DND-41 (cell line): ENCODE measurements around the gene MIDN.
A peak's percentile ranks its signal among the peaks of the same experiment; 100 is the strongest.

Experiments
- ATAC-seq: fragments of 200-7000 bp; cut with Tn5 transposase; 3 replicates; pipeline ENCODE4 v1.9.1; 2021; ENCODE audit warnings: low read depth; ENCODE audit not compliant: insufficient read depth
- DNase-seq: peaks from one replicate; pipeline ENCODE4 v3.0.0-alpha.2; 2020
- H2AFZ ChIP-seq: 2 replicates; pipeline ENCODE4 v1.6.0; 2012; ENCODE audit warnings: low read depth, low read length
- H3K27ac ChIP-seq: 2 replicates; pipeline ENCODE4 v1.5.1; 2012; ENCODE audit warnings: low read length, inconsistent platforms
- H3K27me3 ChIP-seq: fragments of 200-600 bp; sonication (generic); 2 replicates; pipeline ENCODE4 v1.6.0; 2012; ENCODE audit warnings: low read length, mild to moderate bottlenecking, inconsistent platforms; ENCODE audit not compliant: insufficient read depth, poor library complexity
- H3K36me3 ChIP-seq: 2 replicates; pipeline ENCODE4 v1.5.1; 2012; ENCODE audit warnings: low read length, inconsistent platforms; ENCODE audit not compliant: insufficient read depth
- H3K4me1 ChIP-seq: 2 replicates; pipeline ENCODE4 v1.5.1; 2012; ENCODE audit warnings: mild to moderate bottlenecking, low read length; ENCODE audit not compliant: insufficient read depth
- H3K4me2 ChIP-seq: 2 replicates; pipeline ENCODE4 v1.6.0; 2012; ENCODE audit warnings: mild to moderate bottlenecking, moderate library complexity, low read length, inconsistent platforms; ENCODE audit not compliant: insufficient read depth
- H3K4me3 ChIP-seq, 2 experiments: fragments of 200-600 bp in 1 of 2; shearing (Covaris generic) in 1 of 2; 2 replicates each; pipeline ENCODE4 v1.5.1; 2012 to 2016; ENCODE audit warnings: inconsistent platforms in 2 of 2, low read length in 2 of 2, mild to moderate bottlenecking in 2 of 2, low read depth in 1 of 2, moderate library complexity in 1 of 2
- H3K79me2 ChIP-seq: 2 replicates; pipeline ENCODE4 v1.6.0; 2012; ENCODE audit warnings: low read length, inconsistent platforms; ENCODE audit not compliant: insufficient read depth
- H3K9ac ChIP-seq: 2 replicates; pipeline ENCODE4 v1.6.0; 2012; ENCODE audit warnings: low read depth, mild to moderate bottlenecking, inconsistent platforms, low read length, moderate library complexity
- H3K9me3 ChIP-seq: 2 replicates; pipeline ENCODE4 v1.5.1; 2012; ENCODE audit warnings: low read length, moderate library complexity, mild to moderate bottlenecking, inconsistent platforms; ENCODE audit not compliant: insufficient read depth, severe bottlenecking
- H4K20me1 ChIP-seq: 2 replicates; pipeline ENCODE4 v1.6.0; 2012; ENCODE audit warnings: low read length; ENCODE audit not compliant: insufficient read depth
- EZH2 ChIP-seq: IDR thresholded peaks from 3 replicates; pipeline ENCODE4 v1.6.1; 2012; ENCODE audit warnings: borderline replicate concordance, low read depth, mild to moderate bottlenecking, moderate library complexity, low read length, inconsistent platforms; ENCODE audit not compliant: severe bottlenecking
- TF ChIP-seq, protein P1 (sequence below): IDR thresholded peaks from 2 replicates; pipeline ENCODE4 v1.5.1; 2012; ENCODE audit warnings: borderline replicate concordance, low read length, moderate library complexity, mild to moderate bottlenecking; ENCODE audit not compliant: poor library complexity, severe bottlenecking; ENCODE audit errors: extremely low read depth

The MIDN gene

DNA sequence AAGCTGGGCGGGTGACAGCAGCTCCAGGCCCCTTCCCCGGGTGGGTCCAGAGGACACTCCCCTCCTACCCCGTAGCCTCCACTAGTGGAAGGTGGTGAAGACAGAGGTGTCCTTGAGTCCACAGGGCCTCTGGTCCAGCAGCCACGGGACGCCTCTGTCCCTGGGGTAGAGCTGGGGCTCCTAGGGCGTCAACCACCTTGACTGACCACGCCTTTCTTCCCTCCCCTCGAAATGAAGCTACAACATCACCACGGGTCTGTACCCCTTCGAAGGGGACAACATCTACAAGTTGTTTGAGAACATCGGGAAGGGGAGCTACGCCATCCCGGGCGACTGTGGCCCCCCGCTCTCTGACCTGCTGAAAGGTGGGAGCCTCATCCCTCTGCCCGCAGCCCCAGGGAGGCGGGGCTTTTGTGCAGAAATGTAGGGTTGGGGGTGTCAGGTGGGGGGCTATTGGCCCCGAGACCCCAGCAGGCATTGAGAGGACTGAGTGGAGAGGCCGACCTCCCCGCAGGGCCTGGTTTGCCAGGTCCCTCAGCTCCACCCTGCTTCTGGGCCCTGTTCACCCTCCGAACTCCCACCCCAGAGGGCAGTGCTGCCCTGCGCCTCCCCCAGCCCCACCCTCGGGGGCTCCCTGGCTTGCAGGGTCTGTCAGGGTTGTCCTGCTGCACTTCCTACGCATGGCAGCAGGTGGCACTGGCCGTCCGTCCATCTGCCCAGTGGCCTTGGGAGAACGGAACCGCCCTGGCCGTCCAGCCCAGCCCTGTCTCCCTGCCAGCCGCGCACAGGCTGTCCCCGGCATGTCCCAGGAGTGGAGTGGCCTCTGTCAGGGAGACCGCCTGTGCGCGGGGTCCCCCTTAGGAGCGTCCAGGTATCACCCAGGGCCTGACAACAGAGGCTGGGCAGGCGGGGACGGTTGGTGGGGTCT lies 27.1 kb upstream of the MIDN start:
- Histone ChIP-seq H3K4me3 (no peak overlapping the region), H2AFZ (no peak overlapping the region), H3K36me3 (peaks cover 83% of the 10 kb centered on the region), H3K9me3 (no peaks in the 10 kb centered on the region), H4K20me1 (peaks cover 56% of the 10 kb centered on the region), H3K9ac (no peak overlapping the region), H3K4me2 (no peak overlapping the region), H3K4me1 (no peaks in the 10 kb centered on the region), H3K79me2 (peaks cover 37% of the 10 kb centered on the region), H3K27me3 (no peaks in the 10 kb centered on the region), H3K27ac (no peak overlapping the region)
- DNase-seq, result no peak
- ATAC-seq, result no peak
- TF ChIP-seq, protein P1, sequence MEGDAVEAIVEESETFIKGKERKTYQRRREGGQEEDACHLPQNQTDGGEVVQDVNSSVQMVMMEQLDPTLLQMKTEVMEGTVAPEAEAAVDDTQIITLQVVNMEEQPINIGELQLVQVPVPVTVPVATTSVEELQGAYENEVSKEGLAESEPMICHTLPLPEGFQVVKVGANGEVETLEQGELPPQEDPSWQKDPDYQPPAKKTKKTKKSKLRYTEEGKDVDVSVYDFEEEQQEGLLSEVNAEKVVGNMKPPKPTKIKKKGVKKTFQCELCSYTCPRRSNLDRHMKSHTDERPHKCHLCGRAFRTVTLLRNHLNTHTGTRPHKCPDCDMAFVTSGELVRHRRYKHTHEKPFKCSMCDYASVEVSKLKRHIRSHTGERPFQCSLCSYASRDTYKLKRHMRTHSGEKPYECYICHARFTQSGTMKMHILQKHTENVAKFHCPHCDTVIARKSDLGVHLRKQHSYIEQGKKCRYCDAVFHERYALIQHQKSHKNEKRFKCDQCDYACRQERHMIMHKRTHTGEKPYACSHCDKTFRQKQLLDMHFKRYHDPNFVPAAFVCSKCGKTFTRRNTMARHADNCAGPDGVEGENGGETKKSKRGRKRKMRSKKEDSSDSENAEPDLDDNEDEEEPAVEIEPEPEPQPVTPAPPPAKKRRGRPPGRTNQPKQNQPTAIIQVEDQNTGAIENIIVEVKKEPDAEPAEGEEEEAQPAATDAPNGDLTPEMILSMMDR, result peak; percentile 42
- no peak for TF ChIP-seq EZH2

DNA sequence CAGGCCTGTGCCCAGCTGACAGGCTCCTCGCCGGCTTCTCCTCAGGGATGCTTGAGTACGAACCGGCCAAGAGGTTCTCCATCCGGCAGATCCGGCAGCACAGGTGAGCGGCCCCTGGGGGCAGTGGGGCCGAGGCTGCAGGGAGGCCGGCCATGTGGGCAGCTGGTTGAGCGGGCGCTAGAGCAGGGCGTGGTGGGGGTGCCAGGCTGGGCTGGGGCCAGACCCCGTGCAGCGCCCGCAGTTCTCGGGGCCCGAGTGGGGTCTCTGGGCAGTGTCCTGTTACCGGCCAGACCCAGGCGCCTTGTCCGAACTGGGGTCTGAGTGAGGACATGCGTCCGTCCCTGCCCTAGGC lies 26.5 kb upstream of the MIDN start:
- Histone ChIP-seq H3K4me2 (no peak overlapping the region), H3K79me2 (peaks cover 31% of the 10 kb centered on the region), H3K27me3 (no peaks in the 10 kb centered on the region), H3K27ac (no peak overlapping the region), H3K4me1 (no peaks in the 10 kb centered on the region), H3K9me3 (no peaks in the 10 kb centered on the region), H3K4me3 (no peak overlapping the region), H3K9ac (no peak overlapping the region), H2AFZ (no peak overlapping the region), H3K36me3 (peaks cover 86% of the 10 kb centered on the region), H4K20me1 (peaks cover 54% of the 10 kb centered on the region)
- TF ChIP-seq, protein P1, result no peak
- no peak for TF ChIP-seq EZH2
- DNase-seq, result no peak
- no peak for ATAC-seq

DNA sequence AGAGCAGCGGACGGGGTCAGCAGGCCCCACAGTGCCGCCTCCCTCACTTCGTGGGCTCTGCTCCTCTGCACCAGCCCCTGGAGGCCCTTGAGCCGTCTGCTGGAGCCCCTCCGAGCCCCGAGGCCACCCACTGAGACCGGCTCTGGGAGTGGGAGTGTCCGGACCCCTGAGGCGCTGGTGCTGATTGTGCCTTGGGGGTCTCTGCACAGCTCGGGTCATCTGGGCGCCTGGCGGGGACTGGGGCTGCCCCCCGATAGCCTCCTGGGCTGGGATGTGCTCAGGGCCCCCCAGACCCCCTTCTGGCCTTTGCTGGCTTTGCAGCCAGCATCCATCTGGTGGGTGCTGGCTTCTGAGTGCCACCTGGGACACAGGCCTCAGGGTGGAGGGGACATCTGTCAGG lies 26.0 kb upstream of the MIDN start:
- no peak overlapping the region for H2AFZ ChIP-seq
- H3K4me3 ChIP-seq, result no peak overlapping the region
- H3K27ac ChIP-seq, result no peak overlapping the region
- H3K36me3 ChIP-seq, result peaks cover 87% of the 10 kb centered on the region
- H3K27me3 ChIP-seq, result no peaks in the 10 kb centered on the region
- TF ChIP-seq EZH2, result no peak
- TF ChIP-seq, protein P1, result peak; percentile 26
- no peak overlapping the region for H3K9ac ChIP-seq
- H3K4me1 ChIP-seq, result no peaks in the 10 kb centered on the region
- H3K79me2 ChIP-seq, result peaks cover 26% of the 10 kb centered on the region
- peaks cover 49% of the 10 kb centered on the region for H4K20me1 ChIP-seq
- no peak overlapping the region for H3K4me2 ChIP-seq
- H3K9me3 ChIP-seq, result no peaks in the 10 kb centered on the region
- ATAC-seq (no peak), DNase-seq (no peak)
